Measurements from ENCODE around the gene CYP11A1.

CYP11A1 gene

DNA sequence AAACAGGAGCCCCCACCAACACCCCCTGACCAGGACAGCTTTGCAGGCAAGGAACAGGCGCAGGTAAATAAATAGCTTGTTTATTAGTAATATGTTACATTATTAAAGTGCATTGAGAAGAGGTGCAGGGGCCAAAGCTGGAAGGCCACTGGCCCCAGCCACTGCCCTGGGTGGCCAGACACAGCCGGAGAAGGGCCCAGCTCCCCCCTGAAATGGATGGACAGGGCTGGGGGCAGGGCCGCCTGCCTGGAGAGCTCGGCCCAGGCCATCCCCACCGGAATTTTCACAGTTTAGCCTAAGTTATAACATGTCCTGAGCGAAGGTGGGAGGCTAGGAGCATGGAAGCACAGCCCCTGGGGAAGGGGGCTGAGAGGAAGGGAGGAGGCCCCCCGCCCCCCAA, 41.8 kb upstream of the CYP11A1 start:
- Histone ChIP-seq H3K27ac (ENCODE audit: low read depth, low read length) (no peak overlapping the region), H3K36me3 (ENCODE audit: control insufficient read depth in 1 of 2, insufficient read depth in 2 of 2, low read length in 2 of 2) (no peaks in the 10 kb centered on the region), H3K4me1 (ENCODE audit: control insufficient read depth in 1 of 2, insufficient read depth in 2 of 2, low read length in 2 of 2) (peaks cover 0 to 1% of the 10 kb centered on the region in 2 donors), H3K27me3 (ENCODE audit: control insufficient read depth in 1 of 2, insufficient read depth in 2 of 2, low read length in 2 of 2) (peaks cover 0 to 5% of the 10 kb centered on the region in 2 donors), H3K9ac (ENCODE audit: low read depth in 1 of 2, low read length in 2 of 2) (no peak overlapping the region), H3K9me3 (ENCODE audit: control insufficient read depth in 1 of 2, low read length in 2 of 2) (no peaks in the 10 kb centered on the region), H3K4me3 (ENCODE audit: low read depth in 1 of 2, low read length in 2 of 2) (no peak overlapping the region)

DNA sequence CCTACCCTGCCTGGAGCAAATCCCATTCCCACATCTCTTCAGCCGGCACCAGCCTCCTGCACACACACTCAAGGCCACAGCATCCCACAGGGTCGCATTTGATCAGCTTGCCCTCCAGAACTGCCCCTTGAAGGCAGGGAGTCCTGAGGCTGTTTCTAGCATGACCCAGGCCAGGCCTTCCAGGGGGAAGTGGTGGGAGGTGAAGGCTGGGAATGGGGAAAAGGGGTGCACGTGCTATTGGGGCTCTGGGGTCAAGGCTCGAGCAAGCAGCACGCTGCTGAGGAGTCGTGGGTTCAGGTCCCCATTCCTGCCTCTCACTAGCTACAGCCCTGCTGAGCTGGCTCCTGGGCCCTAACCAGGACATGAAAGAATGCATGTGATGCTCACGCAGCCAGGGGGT, 41.4 kb upstream of the CYP11A1 start:
- H3K36me3 ChIP-seq (ENCODE audit: control insufficient read depth in 1 of 2, insufficient read depth in 2 of 2, low read length in 2 of 2): no peaks in the 10 kb centered on the region
- H3K4me3 ChIP-seq (ENCODE audit: low read depth in 1 of 2, low read length in 2 of 2): no peak overlapping the region
- H3K9ac ChIP-seq (ENCODE audit: low read depth in 1 of 2, low read length in 2 of 2): no peak overlapping the region
- no peaks in the 10 kb centered on the region for H3K9me3 ChIP-seq (ENCODE audit: control insufficient read depth in 1 of 2, low read length in 2 of 2)
- peaks cover under 1 to 5% of the 10 kb centered on the region in 2 donors for H3K4me1 ChIP-seq (ENCODE audit: control insufficient read depth in 1 of 2, insufficient read depth in 2 of 2, low read length in 2 of 2)
- H3K27me3 ChIP-seq (ENCODE audit: control insufficient read depth in 1 of 2, insufficient read depth in 2 of 2, low read length in 2 of 2): peaks cover 0 to 5% of the 10 kb centered on the region in 2 donors
- no peak overlapping the region for H3K27ac ChIP-seq (ENCODE audit: low read depth, low read length)

DNA sequence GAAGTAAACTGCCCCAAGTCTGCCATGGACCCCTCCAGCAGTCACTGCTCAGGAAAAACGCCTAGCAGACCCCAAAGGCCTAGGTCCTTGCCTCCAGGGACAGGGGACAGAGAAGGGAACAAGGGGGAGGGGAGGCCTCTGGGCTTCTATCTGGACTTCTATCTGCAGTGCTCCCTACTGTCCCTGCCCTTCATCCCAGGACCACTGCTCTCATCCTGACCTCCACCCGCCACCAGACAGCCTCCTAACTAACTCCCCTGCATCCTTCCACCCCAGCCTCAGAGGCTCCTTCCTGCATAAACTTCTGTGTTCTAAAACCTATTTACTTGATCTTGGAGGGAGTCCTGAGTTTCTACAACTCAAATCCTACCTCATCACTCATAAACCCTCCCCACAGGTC, 40.9 kb upstream of the CYP11A1 start:
- Histone ChIP-seq H3K9me3 (ENCODE audit: control insufficient read depth in 1 of 2, low read length in 2 of 2) (no peaks in the 10 kb centered on the region), H3K4me3 (ENCODE audit: low read depth in 1 of 2, low read length in 2 of 2) (no peak overlapping the region), H3K4me1 (ENCODE audit: control insufficient read depth in 1 of 2, insufficient read depth in 2 of 2, low read length in 2 of 2) (peaks cover 5 to 10% of the 10 kb centered on the region in 2 donors), H3K27ac (ENCODE audit: low read depth, low read length) (no peak overlapping the region), H3K36me3 (ENCODE audit: control insufficient read depth in 1 of 2, insufficient read depth in 2 of 2, low read length in 2 of 2) (no peaks in the 10 kb centered on the region), H3K27me3 (ENCODE audit: control insufficient read depth in 1 of 2, insufficient read depth in 2 of 2, low read length in 2 of 2) (peaks cover 0 to 5% of the 10 kb centered on the region in 2 donors), H3K9ac (ENCODE audit: low read depth in 1 of 2, low read length in 2 of 2) (no peak overlapping the region)

DNA sequence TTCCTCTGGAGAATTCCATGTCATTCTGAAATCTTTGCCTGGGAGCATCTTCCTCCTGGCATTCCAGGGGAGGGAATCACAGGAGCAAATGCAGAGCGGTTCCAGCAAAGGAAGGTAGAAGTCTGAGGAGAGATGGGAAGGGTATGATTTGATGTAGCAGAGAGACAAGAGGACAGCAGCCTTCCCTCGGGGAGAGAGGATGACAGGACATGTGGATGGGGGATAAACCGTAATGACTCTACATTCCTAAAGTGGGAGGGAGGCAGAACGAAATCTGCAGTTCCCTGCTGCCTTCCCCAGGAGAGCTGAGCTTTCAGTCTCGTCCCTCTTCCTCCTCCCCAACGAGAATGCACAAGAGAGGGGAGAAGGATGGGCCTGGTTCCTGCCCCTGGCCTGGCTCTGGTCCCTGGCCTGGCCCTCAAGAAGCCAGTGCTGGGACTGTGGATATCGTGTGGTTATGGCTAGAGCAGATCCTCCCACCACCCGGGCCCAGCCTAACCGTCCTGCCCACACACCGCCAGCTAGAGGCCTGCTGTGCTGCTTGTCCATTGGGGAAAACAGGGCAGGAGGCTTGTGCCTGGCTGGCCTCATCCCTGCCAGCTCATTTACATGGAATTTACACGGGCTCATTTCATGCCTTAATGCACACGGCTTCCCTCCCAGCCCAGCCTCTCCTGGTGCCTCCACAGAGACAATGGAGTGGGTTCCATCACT, 39.7 kb upstream of the CYP11A1 start:
- H3K36me3 ChIP-seq (ENCODE audit: control insufficient read depth in 1 of 2, insufficient read depth in 2 of 2, low read length in 2 of 2): no peaks in the 10 kb centered on the region
- H3K27ac ChIP-seq (ENCODE audit: low read depth, low read length): no peak overlapping the region
- H3K4me3 ChIP-seq (ENCODE audit: low read depth in 1 of 2, low read length in 2 of 2): no peak overlapping the region
- H3K27me3 ChIP-seq (ENCODE audit: control insufficient read depth in 1 of 2, insufficient read depth in 2 of 2, low read length in 2 of 2): peaks cover 0 to 5% of the 10 kb centered on the region in 2 donors
- H3K9ac ChIP-seq (ENCODE audit: low read depth in 1 of 2, low read length in 2 of 2): no peak overlapping the region
- H3K4me1 ChIP-seq (ENCODE audit: control insufficient read depth in 1 of 2, insufficient read depth in 2 of 2, low read length in 2 of 2): peaks cover 17 to 21% of the 10 kb centered on the region in 2 donors
- H3K9me3 ChIP-seq (ENCODE audit: control insufficient read depth in 1 of 2, low read length in 2 of 2): no peaks in the 10 kb centered on the region

DNA sequence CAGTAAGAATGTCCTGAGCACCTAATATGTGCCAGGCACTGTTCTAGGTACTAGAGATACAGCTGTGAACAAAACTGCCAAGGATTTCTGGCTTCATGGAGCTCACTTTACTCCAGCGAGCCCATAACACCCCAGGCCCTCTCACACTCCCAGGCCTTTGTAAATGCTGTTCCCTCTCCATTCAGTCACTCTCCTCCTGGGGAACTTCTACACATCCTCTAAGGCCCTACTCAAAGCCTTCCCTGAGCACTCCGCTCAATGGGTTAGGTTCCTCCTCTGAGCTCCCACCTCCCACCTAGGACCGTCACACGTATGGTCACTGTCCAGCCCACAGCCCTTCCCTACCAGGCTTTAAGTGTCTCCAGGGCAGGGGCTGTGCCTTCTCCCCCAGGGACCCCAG, 39.1 kb upstream of the CYP11A1 start:
- Histone ChIP-seq H3K9ac (ENCODE audit: low read depth in 1 of 2, low read length in 2 of 2) (no peak overlapping the region), H3K4me1 (ENCODE audit: control insufficient read depth in 1 of 2, insufficient read depth in 2 of 2, low read length in 2 of 2) (peaks cover 21 to 22% of the 10 kb centered on the region in 2 donors), H3K36me3 (ENCODE audit: control insufficient read depth in 1 of 2, insufficient read depth in 2 of 2, low read length in 2 of 2) (no peaks in the 10 kb centered on the region), H3K9me3 (ENCODE audit: control insufficient read depth in 1 of 2, low read length in 2 of 2) (no peaks in the 10 kb centered on the region), H3K4me3 (ENCODE audit: low read depth in 1 of 2, low read length in 2 of 2) (no peak overlapping the region), H3K27ac (ENCODE audit: low read depth, low read length) (no peak overlapping the region), H3K27me3 (ENCODE audit: control insufficient read depth in 1 of 2, insufficient read depth in 2 of 2, low read length in 2 of 2) (peaks cover 0 to 5% of the 10 kb centered on the region in 2 donors)

DNA sequence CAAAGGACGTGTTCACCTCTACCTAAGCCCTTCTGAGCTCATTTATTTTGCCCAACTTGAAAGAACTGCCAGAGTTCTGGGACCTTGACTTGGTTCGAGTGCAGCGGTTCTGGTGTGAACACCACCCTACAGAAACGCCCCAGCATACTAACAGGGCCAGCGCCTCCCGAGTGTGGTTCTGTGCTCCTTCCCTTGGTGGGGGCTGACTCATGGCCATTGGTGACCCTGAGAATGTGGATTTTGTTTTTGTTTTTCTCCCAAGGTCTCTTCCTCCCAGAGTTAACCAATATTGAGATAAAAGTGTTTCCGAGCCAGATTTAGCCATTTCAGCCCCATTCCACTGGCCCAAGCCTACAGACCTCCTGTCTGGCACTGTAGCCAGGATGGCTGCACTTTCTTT, 38.4 kb upstream of the CYP11A1 start:
- H3K4me3 ChIP-seq (ENCODE audit: low read depth in 1 of 2, low read length in 2 of 2): no peak overlapping the region
- H3K27me3 ChIP-seq (ENCODE audit: control insufficient read depth in 1 of 2, insufficient read depth in 2 of 2, low read length in 2 of 2): peaks cover 0 to 5% of the 10 kb centered on the region in 2 donors
- H3K27ac ChIP-seq (ENCODE audit: low read depth, low read length): no peak overlapping the region
- H3K4me1 ChIP-seq (ENCODE audit: control insufficient read depth in 1 of 2, insufficient read depth in 2 of 2, low read length in 2 of 2): peaks cover 26 to 29% of the 10 kb centered on the region in 2 donors
- no peaks in the 10 kb centered on the region for H3K36me3 ChIP-seq (ENCODE audit: control insufficient read depth in 1 of 2, insufficient read depth in 2 of 2, low read length in 2 of 2)
- no peak overlapping the region for H3K9ac ChIP-seq (ENCODE audit: low read depth in 1 of 2, low read length in 2 of 2)
- H3K9me3 ChIP-seq (ENCODE audit: control insufficient read depth in 1 of 2, low read length in 2 of 2): no peaks in the 10 kb centered on the region

DNA sequence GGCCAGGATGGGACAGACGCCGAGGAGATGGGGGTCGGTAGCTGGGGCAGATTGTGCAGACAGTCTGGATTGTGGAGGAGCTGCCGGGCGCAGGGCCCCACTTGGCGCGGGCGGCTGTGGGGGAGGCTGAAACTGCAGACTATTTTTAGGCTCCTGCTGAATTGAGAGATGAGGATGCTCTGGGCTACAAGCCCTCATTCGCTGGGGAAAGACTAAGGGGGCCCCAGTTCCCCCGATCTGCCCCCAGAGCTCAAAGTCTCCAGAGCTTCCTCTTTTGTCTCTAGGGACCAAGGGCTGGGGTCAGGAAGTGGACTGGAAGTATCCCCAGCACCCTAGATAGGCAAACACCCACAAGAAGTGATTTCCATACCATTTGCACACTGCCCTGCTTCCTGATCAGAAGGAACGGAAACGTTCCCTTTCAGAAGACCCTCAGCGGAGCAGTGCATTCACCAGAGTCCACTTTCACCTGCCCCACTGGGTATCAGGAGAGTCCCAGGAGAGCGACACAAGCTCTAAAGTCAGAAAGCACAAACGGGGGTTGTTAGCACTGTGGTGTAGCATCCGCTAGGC, 36.6 kb upstream of the CYP11A1 start:
- Histone ChIP-seq H3K9ac (ENCODE audit: low read depth in 1 of 2, low read length in 2 of 2) (no peak overlapping the region), H3K9me3 (ENCODE audit: control insufficient read depth in 1 of 2, low read length in 2 of 2) (no peaks in the 10 kb centered on the region), H3K36me3 (ENCODE audit: control insufficient read depth in 1 of 2, insufficient read depth in 2 of 2, low read length in 2 of 2) (no peaks in the 10 kb centered on the region), H3K4me3 (ENCODE audit: low read depth in 1 of 2, low read length in 2 of 2) (peak overlapping the region in 1 of 2 donors; percentile 7), H3K27ac (ENCODE audit: low read depth, low read length) (no peak overlapping the region), H3K4me1 (ENCODE audit: control insufficient read depth in 1 of 2, insufficient read depth in 2 of 2, low read length in 2 of 2) (peaks cover 26 to 37% of the 10 kb centered on the region in 2 donors), H3K27me3 (ENCODE audit: control insufficient read depth in 1 of 2, insufficient read depth in 2 of 2, low read length in 2 of 2) (peaks cover 0 to 5% of the 10 kb centered on the region in 2 donors)

DNA sequence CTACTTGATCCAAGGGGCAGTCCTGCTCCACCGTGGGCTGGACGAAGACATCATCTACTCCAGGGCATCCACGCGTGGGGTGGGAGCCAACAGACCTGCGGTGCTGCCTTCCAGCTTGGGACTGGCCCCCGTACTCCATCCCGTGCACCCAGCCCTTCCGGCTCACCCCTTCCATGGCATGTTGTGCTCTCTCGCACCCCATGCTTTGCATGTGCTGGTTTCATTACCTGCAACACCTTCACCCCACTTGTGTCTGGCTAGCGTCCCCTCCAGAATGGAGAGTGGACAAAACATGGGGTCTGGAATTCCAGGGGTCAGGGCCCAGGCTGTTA, 36.1 kb upstream of the CYP11A1 start:
- H3K4me3 ChIP-seq (ENCODE audit: low read depth in 1 of 2, low read length in 2 of 2): peak overlapping the region in 1 of 2 donors; percentile 7
- peak overlapping the region in 1 of 2 donors; percentile 7 for H3K9ac ChIP-seq (ENCODE audit: low read depth in 1 of 2, low read length in 2 of 2)
- H3K36me3 ChIP-seq (ENCODE audit: control insufficient read depth in 1 of 2, insufficient read depth in 2 of 2, low read length in 2 of 2): no peaks in the 10 kb centered on the region
- peaks cover 26 to 37% of the 10 kb centered on the region in 2 donors for H3K4me1 ChIP-seq (ENCODE audit: control insufficient read depth in 1 of 2, insufficient read depth in 2 of 2, low read length in 2 of 2)
- H3K9me3 ChIP-seq (ENCODE audit: control insufficient read depth in 1 of 2, low read length in 2 of 2): no peaks in the 10 kb centered on the region
- peaks cover 0 to 5% of the 10 kb centered on the region in 2 donors for H3K27me3 ChIP-seq (ENCODE audit: control insufficient read depth in 1 of 2, insufficient read depth in 2 of 2, low read length in 2 of 2)
- no peak overlapping the region for H3K27ac ChIP-seq (ENCODE audit: low read depth, low read length)

DNA sequence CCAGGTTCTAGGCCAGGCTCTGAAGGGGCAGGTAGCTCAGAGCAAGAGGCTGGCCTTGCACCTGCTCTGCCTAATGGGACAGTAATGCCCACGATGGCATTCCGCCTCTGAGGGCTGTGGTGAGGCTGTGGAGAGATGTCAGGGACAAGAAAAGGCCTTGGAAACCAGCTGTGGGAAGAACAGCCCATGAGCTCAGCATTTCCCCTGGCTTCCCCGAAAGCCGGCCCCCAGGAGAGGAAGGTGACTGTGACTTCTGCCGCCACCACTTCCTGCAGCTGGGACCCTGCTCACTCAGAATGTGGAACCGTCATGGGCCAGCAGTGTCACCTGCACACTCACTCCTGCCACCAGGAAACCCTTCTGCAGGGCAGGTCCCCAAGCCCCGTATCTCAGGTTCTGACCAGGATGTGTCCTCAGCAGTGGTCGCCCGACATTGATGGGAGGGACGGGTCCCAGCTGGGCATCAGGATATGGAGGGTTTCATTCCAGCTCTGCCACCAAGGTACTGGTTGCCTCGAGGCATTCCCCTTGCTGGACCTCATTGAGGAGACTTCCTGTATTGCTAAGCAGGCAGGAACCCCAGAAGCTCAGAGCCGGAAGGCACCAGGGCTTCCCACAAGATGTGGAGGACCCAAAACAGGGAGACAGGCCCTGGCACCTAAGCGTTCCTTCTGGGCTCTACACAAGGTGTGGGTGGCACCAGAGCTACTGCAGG, 35.6 kb upstream of the CYP11A1 start:
- peaks cover 26 to 37% of the 10 kb centered on the region in 2 donors for H3K4me1 ChIP-seq (ENCODE audit: control insufficient read depth in 1 of 2, insufficient read depth in 2 of 2, low read length in 2 of 2)
- peaks cover 0 to 5% of the 10 kb centered on the region in 2 donors for H3K27me3 ChIP-seq (ENCODE audit: control insufficient read depth in 1 of 2, insufficient read depth in 2 of 2, low read length in 2 of 2)
- peak overlapping the region in 1 of 2 donors; percentile 7 for H3K4me3 ChIP-seq (ENCODE audit: low read depth in 1 of 2, low read length in 2 of 2)
- H3K36me3 ChIP-seq (ENCODE audit: control insufficient read depth in 1 of 2, insufficient read depth in 2 of 2, low read length in 2 of 2): no peaks in the 10 kb centered on the region
- no peaks in the 10 kb centered on the region for H3K9me3 ChIP-seq (ENCODE audit: control insufficient read depth in 1 of 2, low read length in 2 of 2)
- no peak overlapping the region for H3K27ac ChIP-seq (ENCODE audit: low read depth, low read length)
- H3K9ac ChIP-seq (ENCODE audit: low read depth in 1 of 2, low read length in 2 of 2): peak overlapping the region in 1 of 2 donors; percentile 7

DNA sequence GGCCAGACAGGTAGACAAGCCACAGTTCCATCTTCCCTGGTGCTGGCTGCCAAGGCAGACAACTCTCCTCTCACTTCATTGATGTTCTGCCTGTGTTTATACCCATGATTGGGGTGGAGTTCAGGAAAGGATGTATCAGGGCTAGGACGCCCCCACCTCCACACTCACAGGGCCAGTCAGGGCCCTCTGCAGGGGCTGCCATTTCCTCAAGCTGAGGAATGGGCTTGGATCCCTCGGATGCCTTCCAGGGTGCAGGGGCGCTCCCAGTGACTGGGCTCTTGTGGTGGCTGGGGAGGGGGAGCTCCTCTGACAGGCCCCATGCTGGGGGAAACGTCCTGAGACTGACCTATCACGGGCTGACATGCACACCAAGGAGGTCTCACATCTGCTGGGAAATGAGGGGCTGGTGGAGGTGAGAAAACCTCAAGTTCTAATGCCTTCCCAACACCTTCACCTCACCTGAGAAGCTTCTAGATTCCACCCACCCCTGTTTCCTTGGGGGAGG, 34.9 kb upstream of the CYP11A1 start:
- H3K27ac ChIP-seq (ENCODE audit: low read depth, low read length): no peak overlapping the region
- peaks cover 26 to 37% of the 10 kb centered on the region in 2 donors for H3K4me1 ChIP-seq (ENCODE audit: control insufficient read depth in 1 of 2, insufficient read depth in 2 of 2, low read length in 2 of 2)

More for the DNA sequence above, 34.9 kb upstream of the CYP11A1 start:
- H3K4me3 ChIP-seq (ENCODE audit: low read depth in 1 of 2, low read length in 2 of 2): no peak overlapping the region
- no peaks in the 10 kb centered on the region for H3K9me3 ChIP-seq (ENCODE audit: control insufficient read depth in 1 of 2, low read length in 2 of 2)
- H3K27me3 ChIP-seq (ENCODE audit: control insufficient read depth in 1 of 2, insufficient read depth in 2 of 2, low read length in 2 of 2): peaks cover 0 to 5% of the 10 kb centered on the region in 2 donors
- H3K9ac ChIP-seq (ENCODE audit: low read depth in 1 of 2, low read length in 2 of 2): no peak overlapping the region
- no peaks in the 10 kb centered on the region for H3K36me3 ChIP-seq (ENCODE audit: control insufficient read depth in 1 of 2, insufficient read depth in 2 of 2, low read length in 2 of 2)

Measured in duodenal mucosa (tissue), 2 donors.